ENCODE data around the gene SF1. TPM values are rescaled to one million over a fixed set of nuclear protein-coding genes. Genes with fewer than 3 reads are reported as not detected.

Gene SF1
- total and polyA plus RNA-seq, 5 experiments from 2014 or later = 87.0 to 1,057 (median 138) TPM

- Mint-ChIP-seq H3K9me3 (no peaks in the 10 kb centered on the region), H3K4me3 (no peak overlapping the region), H3K27me3 (peaks cover 0 to 13% (median 8%) of the 10 kb centered on the region in 5 donors), H3K4me1 (peaks cover 18 to 24% (median 24%) of the 10 kb centered on the region in 4 donors), H3K36me3 (peaks cover 0 to 46% (median 11%) of the 10 kb centered on the region in 3 donors), H3K27ac (peak overlapping the region in 5 of 10 donors; percentile 61 to 86 (median 71))
- POLR2A ChIA-PET = interaction anchor here (1.2 to 2.1 kb wide), 5 partner anchors 13 to 53 kb away, joined by 5 to 10 read pairs (median 7); no protein-coding TSS in a partner anchor
- ATAC-seq = no peak
- DNase-seq = no peak
These were observed 52.1 kb downstream of the SF1 start for GRCh38 chr11:64726211-64726641.

- no peaks in the 10 kb centered on the region for H3K9me3 Mint-ChIP-seq
- peak in 1 of 10 donors; percentile 38 for DNase-seq
- H3K36me3 Mint-ChIP-seq = peaks cover 0 to 34% (median 11%) of the 10 kb centered on the region in 3 donors
- POLR2A ChIA-PET = interaction anchor here (0.6 to 1.6 kb wide), 6 partner anchors 14 to 416 kb away, joined by 3 to 10 read pairs (median 5); no protein-coding TSS in a partner anchor
- H3K27ac Mint-ChIP-seq = peak overlapping the region in 9 of 10 donors; percentile 60 to 86 (median 75)
- ATAC-seq = no peak
- H3K4me1 Mint-ChIP-seq = peaks cover 22 to 24% (median 23%) of the 10 kb centered on the region in 4 donors
- peaks cover 3 to 24% (median 21%) of the 10 kb centered on the region in 5 donors for H3K27me3 Mint-ChIP-seq
- H3K4me3 Mint-ChIP-seq = peak overlapping the region in 6 of 10 donors; percentile 5 to 57 (median 32)
These were observed 53.3 kb downstream of the SF1 start for GRCh38 chr11:64724863-64725532.

- POLR2A ChIA-PET = interaction anchor here (1.4 to 1.6 kb wide), 2 partner anchors 16 to 18 kb away, joined by 3 to 5 read pairs; no protein-coding TSS in a partner anchor
These were observed 54.2 kb downstream of the SF1 start for GRCh38 chr11:64723907-64724862.

GRCh38 chr11:64723117-64723906, 55.0 kb downstream of the SF1 start, which contains the start of gene NRXN2:
TSS of gene NRXN2 (minus strand) at chr11:64723197. CDS start at chr11:64713699, 9,498 bp downstream.
- Mint-ChIP-seq H3K9me3 (no peaks in the 10 kb centered on the region), H3K36me3 (peaks cover 0 to 18% (median 4%) of the 10 kb centered on the region in 3 donors), H3K4me1 (peaks cover 22 to 24% (median 23%) of the 10 kb centered on the region in 4 donors), H3K27me3 (peaks cover 3 to 33% (median 23%) of the 10 kb centered on the region in 5 donors), H3K4me3 (peak within 1 kb of the TSS; percentile 62 to 80 (median 70)), H3K27ac (peak within 1 kb of the TSS in 9 of 10 donors; percentile 13 to 80 (median 42))
- peak; percentile 91 to 96 for ATAC-seq
- POLR2A ChIA-PET = interaction anchor here (1.4 kb wide), 1 partner anchor 19 kb away, joined by 3 read pairs; no protein-coding TSS in a partner anchor
- peak; percentile 76 to 89 (median 82) for DNase-seq

More at GRCh38 chr11:64723907-64724862, 54.2 kb downstream of the SF1 start:
- Mint-ChIP-seq H3K4me3 (peak overlapping the region in 9 of 10 donors; percentile 62 to 80 (median 70)), H3K9me3 (no peaks in the 10 kb centered on the region), H3K4me1 (peaks cover 22 to 24% (median 23%) of the 10 kb centered on the region in 4 donors), H3K27me3 (peaks cover 3 to 30% (median 21%) of the 10 kb centered on the region in 5 donors), H3K36me3 (peaks cover 0 to 26% (median 8%) of the 10 kb centered on the region in 3 donors), H3K27ac (peak overlapping the region in 8 of 10 donors; percentile 13 to 81 (median 54))
- DNase-seq (peak in 1 of 10 donors; percentile 21), ATAC-seq (no peak)

- ATAC-seq = no peak
These were observed 55.9 kb downstream of the SF1 start for GRCh38 chr11:64722141-64723065.

GRCh38 chr11:64721359-64721699, 57.0 kb downstream of the SF1 start:
- Mint-ChIP-seq H3K27me3 (peaks cover 8 to 52% (median 38%) of the 10 kb centered on the region in 5 donors), H3K36me3 (no peaks in the 10 kb centered on the region), H3K4me1 (peaks cover 18 to 24% (median 22%) of the 10 kb centered on the region in 4 donors), H3K9me3 (no peaks in the 10 kb centered on the region), H3K4me3 (peak overlapping the region in 1 of 10 donors; percentile 10), H3K27ac (peak overlapping the region in 1 of 10 donors; percentile 43)
- ATAC-seq (no peak), DNase-seq (no peak)
- POLR2A ChIA-PET = no interaction called here

More at GRCh38 chr11:64722141-64723065, 55.9 kb downstream of the SF1 start:
- H3K9me3 Mint-ChIP-seq = no peaks in the 10 kb centered on the region
- H3K27me3 Mint-ChIP-seq = peaks cover 6 to 42% (median 29%) of the 10 kb centered on the region in 5 donors
- DNase-seq = no peak
- POLR2A ChIA-PET = interaction anchor here (0.7 kb wide), 1 partner anchor 19 kb away, joined by 4 read pairs; no protein-coding TSS in a partner anchor
- H3K4me3 Mint-ChIP-seq = peak overlapping the region; percentile 24 to 64 (median 44)
- peaks cover 0 to 9% (median 0%) of the 10 kb centered on the region in 3 donors for H3K36me3 Mint-ChIP-seq
- H3K27ac Mint-ChIP-seq = peak overlapping the region in 3 of 10 donors; percentile 9 to 79 (median 40)
- H3K4me1 Mint-ChIP-seq = peaks cover 20 to 24% (median 23%) of the 10 kb centered on the region in 4 donors

- Mint-ChIP-seq H3K27me3 (peaks cover 12 to 58% (median 43%) of the 10 kb centered on the region in 5 donors), H3K4me3 (peak overlapping the region in 3 of 10 donors; percentile 30 to 63 (median 37)), H3K36me3 (no peaks in the 10 kb centered on the region), H3K4me1 (peaks cover 18 to 24% (median 21%) of the 10 kb centered on the region in 4 donors), H3K9me3 (no peaks in the 10 kb centered on the region), H3K27ac (peak overlapping the region in 3 of 10 donors; percentile 46 to 69 (median 51))
- POLR2A ChIA-PET = no interaction called here
- ATAC-seq = no peak
- DNase-seq = no peak
These were observed 57.5 kb downstream of the SF1 start for GRCh38 chr11:64720640-64721358.

GRCh38 chr11:64720167-64720566, 58.2 kb downstream of the SF1 start:
- DNase-seq (no peak), ATAC-seq (no peak)
- H3K4me3 Mint-ChIP-seq = peak overlapping the region in 1 of 10 donors; percentile 37
- H3K27me3 Mint-ChIP-seq = peaks cover 16 to 64% (median 49%) of the 10 kb centered on the region in 5 donors
- no peaks in the 10 kb centered on the region for H3K36me3 Mint-ChIP-seq
- peaks cover 14 to 18% (median 16%) of the 10 kb centered on the region in 4 donors for H3K4me1 Mint-ChIP-seq
- H3K9me3 Mint-ChIP-seq = no peaks in the 10 kb centered on the region
- H3K27ac Mint-ChIP-seq = peak overlapping the region in 1 of 10 donors; percentile 53
- POLR2A ChIA-PET = no interaction called here

GRCh38 chr11:64719406-64719805, 58.9 kb downstream of the SF1 start:
- Mint-ChIP-seq H3K27me3 (peaks cover 20 to 72% (median 56%) of the 10 kb centered on the region in 5 donors), H3K9me3 (no peaks in the 10 kb centered on the region), H3K4me3 (no peak overlapping the region), H3K36me3 (no peaks in the 10 kb centered on the region), H3K4me1 (peaks cover 7 to 14% (median 11%) of the 10 kb centered on the region in 4 donors), H3K27ac (no peak overlapping the region)
- ATAC-seq (no peak), DNase-seq (no peak)
- POLR2A ChIA-PET = no interaction called here

GRCh38 chr11:64718780-64719124, 59.6 kb downstream of the SF1 start:
- H3K36me3 Mint-ChIP-seq = peaks cover 0 to 6% (median 0%) of the 10 kb centered on the region in 3 donors
- H3K4me1 Mint-ChIP-seq = peaks cover 5 to 14% (median 8%) of the 10 kb centered on the region in 4 donors
- ATAC-seq = no peak
- no peaks in the 10 kb centered on the region for H3K9me3 Mint-ChIP-seq
- DNase-seq = no peak
- H3K27me3 Mint-ChIP-seq = peaks cover 20 to 78% (median 63%) of the 10 kb centered on the region in 5 donors
- POLR2A ChIA-PET = no interaction called here
- H3K4me3 Mint-ChIP-seq = no peak overlapping the region
- peak overlapping the region in 1 of 10 donors; percentile 77 for H3K27ac Mint-ChIP-seq
